IMR-90 (cell line): Measurements from ENCODE around the gene RYR2. TPM values are rescaled to one million over a fixed set of nuclear protein-coding genes. Genes with fewer than 3 reads are reported as not detected.

Experiments
- ATAC-seq: fragments of 200-7000 bp; cut with Tn5 transposase; 2 replicates; pipeline ENCODE4 v1.9.1; 2020; ENCODE audit warnings: low read depth, mild to moderate bottlenecking, moderate library complexity
- BruUV-seq: library from RNA; stranded (reverse); fragments of 400-500 nt; replicated peaks from 2 replicates; lab custom pipeline; 2021; lab: Mats Ljungman, UMichigan
- CTCF ChIA-PET: fragments of 300-600 bp; formaldehyde crosslinking; extraction: SDS; loops from one replicate; lab custom pipeline; 2021; ENCODE audit warnings: antibody characterized with exemption; lab: Yijun Ruan, JAX
- POLR2A ChIA-PET: fragments of 300-600 bp; sonication (Branson Sonifier 250); formaldehyde crosslinking; loops from one replicate; lab custom pipeline; 2022; ENCODE audit warnings: antibody characterized with exemption; ENCODE audit not compliant: unreplicated experiment; lab: Charles Lee
- DNase-seq: peaks from one replicate; pipeline ENCODE4 v3.0.0; 2013
- H2AFZ ChIP-seq: replicated peaks from 2 replicates; pipeline ENCODE3; 2013; ENCODE audit warnings: low read length, mild to moderate bottlenecking; ENCODE audit not compliant: poor library complexity
- H2AK5ac ChIP-seq: 2 replicates; pipeline ENCODE4 v1.6.1; 2013; ENCODE audit warnings: low read depth, low read length, inconsistent platforms
- H2AK9ac ChIP-seq: replicated peaks from 2 replicates; pipeline ENCODE3; 2013; ENCODE audit warnings: mild to moderate bottlenecking, low read depth, low read length, moderate library complexity; ENCODE audit not compliant: poor library complexity
- H2BK120ac ChIP-seq: 2 replicates; pipeline ENCODE4 v1.6.1; 2013; ENCODE audit warnings: low read depth, low read length, inconsistent platforms
- H2BK15ac ChIP-seq: 3 replicates; pipeline ENCODE4 v1.6.1; 2013; ENCODE audit warnings: low read depth, low read length, inconsistent platforms
- H2BK20ac ChIP-seq: 2 replicates; pipeline ENCODE4 v1.6.1; 2013; ENCODE audit warnings: low read depth, mild to moderate bottlenecking, inconsistent platforms, low read length, moderate library complexity
- H2BK5ac ChIP-seq: 2 replicates; pipeline ENCODE4 v1.6.1; 2013; ENCODE audit warnings: mild to moderate bottlenecking, low read depth, low read length, inconsistent platforms; ENCODE audit not compliant: poor library complexity, severe bottlenecking
- H3K14ac ChIP-seq: replicated peaks from 2 replicates; pipeline ENCODE4 v1.6.1; 2013; ENCODE audit warnings: low read depth, low read length, inconsistent platforms
- H3K18ac ChIP-seq: 2 replicates; pipeline ENCODE4 v1.6.1; 2013; ENCODE audit warnings: low read depth, low read length, control low read depth
- H3K23ac ChIP-seq: 2 replicates; pipeline ENCODE4 v1.6.1; 2013; ENCODE audit warnings: low read depth, low read length, inconsistent platforms
- H3K27ac ChIP-seq: 2 replicates; pipeline ENCODE4 v1.5.1; 2013; ENCODE audit warnings: mild to moderate bottlenecking, control low read depth, low read length; ENCODE audit not compliant: insufficient read depth
- H3K27me3 ChIP-seq: 2 replicates; pipeline ENCODE4 v1.6.1; 2013; ENCODE audit warnings: low read length; ENCODE audit not compliant: control insufficient read depth, insufficient read depth
- H3K36me3 ChIP-seq: 2 replicates; pipeline ENCODE4 v1.6.1; 2013; ENCODE audit warnings: low read length, mixed read lengths; ENCODE audit not compliant: control insufficient read depth, insufficient read depth
- H3K4ac ChIP-seq: 2 replicates; pipeline ENCODE4 v1.6.1; 2013; ENCODE audit warnings: low read depth, low read length, inconsistent platforms
- H3K4me1 ChIP-seq: 2 replicates; pipeline ENCODE4 v1.6.1; 2013; ENCODE audit warnings: low read length, mixed read lengths; ENCODE audit not compliant: control insufficient read depth, insufficient read depth
- H3K4me2 ChIP-seq: 2 replicates; pipeline ENCODE4 v1.6.1; 2013; ENCODE audit warnings: low read depth, mild to moderate bottlenecking, control low read depth, low read length, moderate library complexity
- H3K4me3 ChIP-seq: 2 replicates; pipeline ENCODE4 v1.5.1; 2013; ENCODE audit warnings: low read depth, mild to moderate bottlenecking, control low read depth, low read length, moderate library complexity; ENCODE audit not compliant: insufficient read depth
- H3K56ac ChIP-seq: 2 replicates; pipeline ENCODE4 v1.6.1; 2013; ENCODE audit warnings: low read length, inconsistent platforms; ENCODE audit not compliant: insufficient read depth; ENCODE audit errors: extremely low read depth
- H3K79me1 ChIP-seq, 2 experiments: 2 replicates each; pipeline ENCODE4 v1.6.1; 2013; ENCODE audit warnings: low read length in 2 of 2, inconsistent platforms in 1 of 2, low read depth in 1 of 2
- H3K9ac ChIP-seq: 2 replicates; pipeline ENCODE4 v1.6.1; 2013; ENCODE audit warnings: low read depth, low read length, control low read depth
- H3K9me1 ChIP-seq: 2 replicates; pipeline ENCODE4 v1.6.1; 2013; ENCODE audit warnings: low read length, inconsistent platforms; ENCODE audit not compliant: insufficient read depth
- H3K9me3 ChIP-seq: 2 replicates; pipeline ENCODE4 v1.6.1; 2013; ENCODE audit warnings: low read length; ENCODE audit not compliant: control insufficient read depth, insufficient read depth
- H4K20me1 ChIP-seq: 2 replicates; pipeline ENCODE4 v1.6.1; 2013; ENCODE audit warnings: low read length, inconsistent platforms; ENCODE audit not compliant: insufficient read depth
- H4K5ac ChIP-seq: 2 replicates; pipeline ENCODE4 v1.6.1; 2013; ENCODE audit warnings: mild to moderate bottlenecking, low read depth, low read length, control low read depth
- H4K8ac ChIP-seq, 2 experiments: 2 replicates each; pipeline ENCODE4 v1.6.1; 2013; ENCODE audit warnings: low read depth in 2 of 2, low read length in 2 of 2, control low read depth in 1 of 2, inconsistent platforms in 1 of 2
- H4K91ac ChIP-seq: 2 replicates; pipeline ENCODE4 v1.6.1; 2013; ENCODE audit warnings: low read depth, low read length, inconsistent platforms; ENCODE audit not compliant: insufficient read depth
- BHLHE40 ChIP-seq: fragments of 150-350 bp; IDR thresholded peaks from 2 replicates; pipeline ENCODE4 v1.6.1; 2016; ENCODE audit warnings: mild to moderate bottlenecking, low read depth, low read length
- CEBPB ChIP-seq: IDR thresholded peaks from 2 replicates; pipeline ENCODE4 v1.6.1; 2012; ENCODE audit warnings: low read depth, low read length, improper control_type of control experiment
- CHD1 ChIP-seq: IDR thresholded peaks from 2 replicates; pipeline ENCODE4 v1.6.1; 2012; ENCODE audit warnings: low read depth, low read length, improper control_type of control experiment
- FOS ChIP-seq: fragments of 150-350 bp; IDR thresholded peaks from 2 replicates; pipeline ENCODE4 v1.6.1; 2016; ENCODE audit warnings: low read depth, low read length
- MAFK ChIP-seq: IDR thresholded peaks from 2 replicates; pipeline ENCODE4 v1.6.1; 2012; ENCODE audit warnings: low read depth, low read length, improper control_type of control experiment
- MAZ ChIP-seq: IDR thresholded peaks from 2 replicates; pipeline ENCODE4 v1.6.1; 2012; ENCODE audit warnings: low read depth, mild to moderate bottlenecking, low read length, improper control_type of control experiment, moderate library complexity, borderline replicate concordance
- MXI1 ChIP-seq: IDR thresholded peaks from 2 replicates; pipeline ENCODE4 v1.6.1; 2012; ENCODE audit warnings: low read depth, mild to moderate bottlenecking, low read length, moderate library complexity, borderline replicate concordance
- NFE2L2 ChIP-seq: fragments of 150-350 bp; IDR thresholded peaks from 2 replicates; pipeline ENCODE4 v1.6.1; 2016; ENCODE audit warnings: low read depth, mild to moderate bottlenecking, low read length
- POLR2A ChIP-seq: IDR thresholded peaks from 2 replicates; pipeline ENCODE4 v1.6.1; 2012; ENCODE audit warnings: mild to moderate bottlenecking, low read depth, low read length
- RAD21 ChIP-seq: IDR thresholded peaks from 2 replicates; pipeline ENCODE4 v1.6.1; 2012; ENCODE audit warnings: low read length, improper control_type of control experiment
- RCOR1 ChIP-seq: IDR thresholded peaks from 2 replicates; pipeline ENCODE4 v1.6.1; 2012; ENCODE audit warnings: mild to moderate bottlenecking, low read length, improper control_type of control experiment; ENCODE audit not compliant: insufficient replicate concordance
- RFX5 ChIP-seq: IDR thresholded peaks from 2 replicates; pipeline ENCODE4 v1.8.0; 2012; ENCODE audit warnings: low read depth, mild to moderate bottlenecking, low read length, moderate library complexity
- SMC3 ChIP-seq: fragments of 150-350 bp; IDR thresholded peaks from 2 replicates; pipeline ENCODE4 v1.6.1; 2016; ENCODE audit warnings: low read depth, mild to moderate bottlenecking, antibody characterized with exemption, low read length, moderate library complexity
- USF2 ChIP-seq: fragments of 150-350 bp; IDR thresholded peaks from 2 replicates; pipeline ENCODE4 v1.6.1; 2017; ENCODE audit warnings: mild to moderate bottlenecking, antibody characterized with exemption, low read length, low read depth
- WGBS, 2 experiments: methylation state at CpG; one replicate each; pipeline versions ENCODE4 v1.1.5 to v1.1.7; 2013; ENCODE audit warnings: missing lambda C conversion rate in 2 of 2; ENCODE audit not compliant: insufficient read length in 1 of 2; ENCODE audit errors: extremely low coverage in 2 of 2; 5-methylcytosine and 5-hydroxymethylcytosine counted together
- dilution Hi-C: fragments of 300-500 bp; cut with HindIII; formaldehyde crosslinking; loops from one replicate; pipeline ENCODE4 v1.14.3; 2018; ENCODE audit warnings: low sequenced_read_pairs; ENCODE audit not compliant: unreplicated experiment
- in situ Hi-C: fragments of 300-500 bp; cut with MboI; formaldehyde crosslinking; loops from 3 replicates; pipeline ENCODE4 v1.14.3; 2019; ENCODE audit warnings: low sequenced_read_pairs, inconsistent platforms, mixed read lengths
- intact Hi-C: fragments of 100-400 bp; cut with micrococcal nuclease; formaldehyde crosslinking; loops from 2 replicates; pipeline ENCODE4 v1.10.0; 2022
- polyA plus RNA-seq, 3 experiments: library from polyadenylated mRNA; depleted of rRNA; stranded (reverse); fragments of >200 nt; gene quantifications; 2 replicates each; pipeline ENCODE4 v1.2.3, GENCODE V29; 2012; ENCODE audit warnings: low replicate concordance in 1 of 3
- total RNA-seq: library from RNA; depleted of rRNA; stranded (reverse); fragments of >200 nt; gene quantifications from 2 replicates; pipeline ENCODE4 v1.2.3, GENCODE V29; 2012
- TF ChIP-seq, protein P1 (sequence below): fragments of 150-350 bp; IDR thresholded peaks from 2 replicates; pipeline ENCODE4 v1.6.1; 2016; ENCODE audit warnings: low read depth, mild to moderate bottlenecking, low read length, moderate library complexity, borderline replicate concordance
- TF ChIP-seq, protein P2 (sequence below): conservative IDR thresholded peaks from 2 replicates; pipeline ENCODE4 v1.5.1; 2012; ENCODE audit warnings: mild to moderate bottlenecking, low read depth, low read length, improper control_type of control experiment

Gene RYR2
- total and polyA plus RNA-seq, 2 of the 4 experiments (the other 2 are of a cell fraction), result not detected

- H3K9ac ChIP-seq, result no peak overlapping the region
- no peak for ATAC-seq
- H4K20me1 ChIP-seq, result no peaks in the 10 kb centered on the region
- no peaks in the 10 kb centered on the region for H3K79me1 ChIP-seq
- H3K9me1 ChIP-seq, result no peaks in the 10 kb centered on the region
- no peak for DNase-seq
- no peak overlapping the region for H2AFZ ChIP-seq
- dilution Hi-C loops, result no loop called here
- H4K5ac ChIP-seq, result no peak overlapping the region
- no peak overlapping the region for H3K14ac ChIP-seq
- H3K27ac ChIP-seq, result no peak overlapping the region
- no peak overlapping the region for H2BK15ac ChIP-seq
- ChIA-PET POLR2A (no interaction called here), CTCF (no interaction called here)
- no TSS peak for BruUV-seq
- no peak overlapping the region for H3K4me3 ChIP-seq
- H2AK5ac ChIP-seq, result no peak overlapping the region
- no peak overlapping the region for H4K8ac ChIP-seq
- no peak overlapping the region for H4K91ac ChIP-seq
- no peak overlapping the region for H3K4me2 ChIP-seq
- H3K18ac ChIP-seq, result no peak overlapping the region
- no peak overlapping the region for H2AK9ac ChIP-seq
- no peak overlapping the region for H3K56ac ChIP-seq
- no peak overlapping the region for H3K23ac ChIP-seq
- no peak overlapping the region for H2BK20ac ChIP-seq
- no peak overlapping the region for H2BK120ac ChIP-seq
- in situ Hi-C loops, result no loop called here
- TF ChIP-seq CEBPB (no peak), MAZ (no peak), CHD1 (no peak), NFE2L2 (no peak), MXI1 (no peak), MAFK (no peak), SMC3 (no peak), RAD21 (no peak), RFX5 (no peak), POLR2A (no peak), FOS (no peak), USF2 (no peak), BHLHE40 (no peak), RCOR1 (no peak)
- TF ChIP-seq, protein P1, sequence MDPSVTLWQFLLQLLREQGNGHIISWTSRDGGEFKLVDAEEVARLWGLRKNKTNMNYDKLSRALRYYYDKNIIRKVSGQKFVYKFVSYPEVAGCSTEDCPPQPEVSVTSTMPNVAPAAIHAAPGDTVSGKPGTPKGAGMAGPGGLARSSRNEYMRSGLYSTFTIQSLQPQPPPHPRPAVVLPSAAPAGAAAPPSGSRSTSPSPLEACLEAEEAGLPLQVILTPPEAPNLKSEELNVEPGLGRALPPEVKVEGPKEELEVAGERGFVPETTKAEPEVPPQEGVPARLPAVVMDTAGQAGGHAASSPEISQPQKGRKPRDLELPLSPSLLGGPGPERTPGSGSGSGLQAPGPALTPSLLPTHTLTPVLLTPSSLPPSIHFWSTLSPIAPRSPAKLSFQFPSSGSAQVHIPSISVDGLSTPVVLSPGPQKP, result no peak
- TF ChIP-seq, protein P2, sequence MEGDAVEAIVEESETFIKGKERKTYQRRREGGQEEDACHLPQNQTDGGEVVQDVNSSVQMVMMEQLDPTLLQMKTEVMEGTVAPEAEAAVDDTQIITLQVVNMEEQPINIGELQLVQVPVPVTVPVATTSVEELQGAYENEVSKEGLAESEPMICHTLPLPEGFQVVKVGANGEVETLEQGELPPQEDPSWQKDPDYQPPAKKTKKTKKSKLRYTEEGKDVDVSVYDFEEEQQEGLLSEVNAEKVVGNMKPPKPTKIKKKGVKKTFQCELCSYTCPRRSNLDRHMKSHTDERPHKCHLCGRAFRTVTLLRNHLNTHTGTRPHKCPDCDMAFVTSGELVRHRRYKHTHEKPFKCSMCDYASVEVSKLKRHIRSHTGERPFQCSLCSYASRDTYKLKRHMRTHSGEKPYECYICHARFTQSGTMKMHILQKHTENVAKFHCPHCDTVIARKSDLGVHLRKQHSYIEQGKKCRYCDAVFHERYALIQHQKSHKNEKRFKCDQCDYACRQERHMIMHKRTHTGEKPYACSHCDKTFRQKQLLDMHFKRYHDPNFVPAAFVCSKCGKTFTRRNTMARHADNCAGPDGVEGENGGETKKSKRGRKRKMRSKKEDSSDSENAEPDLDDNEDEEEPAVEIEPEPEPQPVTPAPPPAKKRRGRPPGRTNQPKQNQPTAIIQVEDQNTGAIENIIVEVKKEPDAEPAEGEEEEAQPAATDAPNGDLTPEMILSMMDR, result no peak
- no peaks in the 10 kb centered on the region for H3K4me1 ChIP-seq
- 80% methylated on average over 1 of the region's 4 CpGs; no CpG with 5 or more reads in 1 of the 2 experiments for WGBS, 2 experiments
- peaks cover 16% of the 10 kb centered on the region for H3K9me3 ChIP-seq
- H3K36me3 ChIP-seq, result no peaks in the 10 kb centered on the region
- no peaks in the 10 kb centered on the region for H3K27me3 ChIP-seq
- H2BK5ac ChIP-seq, result no peak overlapping the region
- H3K4ac ChIP-seq, result no peak overlapping the region
- intact Hi-C loops, result no loop called here
Observed at GRCh38 chr1:237204841-237205240, 162.9 kb downstream of the RYR2 start.
